HepG2 (cell line): Measurements from ENCODE around the gene WNT3. TPM values are rescaled to one million over a fixed set of nuclear protein-coding genes. Genes with fewer than 3 reads are reported as not detected.
A peak's percentile ranks its signal among the peaks of the same experiment; 100 is the strongest.

Experiments used
- AGO2 ChIP-seq: fragments of 200-400 bp; formaldehyde crosslinking; optimal IDR thresholded peaks from 2 replicates; pipeline ENCODE3; 2017; ENCODE audit warnings: mild to moderate bottlenecking, low read depth, low read length, moderate library complexity
- CBFB ChIP-seq: sonication (generic); formaldehyde crosslinking; IDR thresholded peaks from 2 replicates; pipeline ENCODE4 v1.4.0; 2020; ENCODE audit warnings: missing genetic modification reagents
- CHCHD3 ChIP-seq: sonication (generic); formaldehyde crosslinking; IDR thresholded peaks from 2 replicates; pipeline ENCODE4 v1.8.0; 2022; ENCODE audit warnings: mild to moderate bottlenecking, missing genetic modification reagents, moderate library complexity
- DMTF1 ChIP-seq: sonication (generic); formaldehyde crosslinking; IDR thresholded peaks from 2 replicates; pipeline ENCODE4 v1.4.0; 2020; ENCODE audit warnings: mild to moderate bottlenecking, missing genetic modification reagents
- FOXO1 ChIP-seq: sonication (generic); formaldehyde crosslinking; IDR thresholded peaks from 2 replicates; pipeline ENCODE4 v1.4.0; 2020; ENCODE audit warnings: missing genetic modification reagents
- HMG20B ChIP-seq: conservative IDR thresholded peaks from 2 replicates; pipeline ENCODE4 v1.6.1; 2016; ENCODE audit warnings: missing genetic modification reagents, missing compliant biosample characterization
- HNRNPLL ChIP-seq: fragments of 200-400 bp; formaldehyde crosslinking; IDR thresholded peaks from 2 replicates; pipeline ENCODE4 v1.6.1; 2017; ENCODE audit warnings: mild to moderate bottlenecking, low read depth, low read length; ENCODE audit not compliant: poor library complexity, severe bottlenecking
- RCOR2 ChIP-seq: IDR thresholded peaks from 2 replicates; pipeline ENCODE4 v1.6.1; 2016; ENCODE audit warnings: missing biosample characterization, missing genetic modification reagents
- SALL2 ChIP-seq: sonication (generic); formaldehyde crosslinking; IDR thresholded peaks from 2 replicates; pipeline ENCODE4 v1.8.1; 2023; ENCODE audit warnings: mild to moderate bottlenecking, missing genetic modification reagents, inconsistent platforms
- SP140L ChIP-seq: sonication (generic); formaldehyde crosslinking; IDR thresholded peaks from 2 replicates; pipeline ENCODE4 v1.4.0; 2020; ENCODE audit warnings: missing genetic modification reagents, borderline replicate concordance
- ZBTB14 ChIP-seq: sonication (generic); formaldehyde crosslinking; IDR thresholded peaks from 2 replicates; pipeline ENCODE4 v1.4.0; 2020; ENCODE audit warnings: missing genetic modification reagents
- ZMAT3 ChIP-seq: sonication (generic); formaldehyde crosslinking; conservative IDR thresholded peaks from 2 replicates; pipeline ENCODE4 v1.7.0; 2021; ENCODE audit warnings: missing genetic modification reagents
- ZMYM3 ChIP-seq: sonication (generic); formaldehyde crosslinking; IDR thresholded peaks from 2 replicates; pipeline ENCODE4 v1.5.1; 2020; ENCODE audit warnings: mild to moderate bottlenecking, missing genetic modification reagents
- ZNF362 ChIP-seq: sonication (generic); formaldehyde crosslinking; IDR thresholded peaks from 2 replicates; pipeline ENCODE4 v1.4.0; 2020; ENCODE audit warnings: missing genetic modification reagents, mild to moderate bottlenecking, borderline replicate concordance
- ZNF572 ChIP-seq: sonication (generic); formaldehyde crosslinking; IDR thresholded peaks from 2 replicates; pipeline ENCODE4 v1.5.1; 2020; ENCODE audit warnings: mild to moderate bottlenecking, missing genetic modification reagents
- ZNF724P ChIP-seq: sonication (generic); formaldehyde crosslinking; IDR thresholded peaks from 2 replicates; pipeline ENCODE4 v1.8.0; 2022; ENCODE audit warnings: missing genetic modification reagents, borderline replicate concordance
- ZNF776 ChIP-seq: sonication (generic); formaldehyde crosslinking; IDR thresholded peaks from 2 replicates; pipeline ENCODE4 v1.4.0; 2020; ENCODE audit warnings: mild to moderate bottlenecking, missing genetic modification reagents
- polyA plus RNA-seq, 8 experiments: library from polyadenylated mRNA; depleted of rRNA in 3 of 8; stranded (reverse) in 7 of 8; unstranded in 1 of 8; fragments of >200 nt; fragmentation: Illumina TruSeq in 4 of 8; extraction: Trizol in 4 of 8; gene quantifications; 2 replicates each; pipeline versions ENCODE4 v1.2.1 to v1.2.3, GENCODE V29; 2011 to 2016; ENCODE audit warnings: low read depth in 4 of 8, missing spikeins in 1 of 8, mixed read lengths in 1 of 8; ENCODE audit not compliant: insufficient read depth in 1 of 8
- total RNA-seq, 5 experiments: library from RNA; depleted of rRNA; stranded (reverse); fragments of >200 nt; fragmentation: Illumina TruSeq; extraction: Trizol; gene quantifications; 2 replicates each; pipeline ENCODE4 v1.2.3, GENCODE V29; 2016; ENCODE audit warnings: low read depth in 1 of 5
- TF ChIP-seq, protein P1 (sequence below): sonication (generic); formaldehyde crosslinking; IDR thresholded peaks from 2 replicates; pipeline ENCODE4 v1.8.1; 2023; ENCODE audit warnings: missing genetic modification reagents, inconsistent platforms, borderline replicate concordance
- TF ChIP-seq, protein P2 (sequence below): sonication (generic); formaldehyde crosslinking; IDR thresholded peaks from 2 replicates; pipeline ENCODE4 v1.4.0; 2020; ENCODE audit warnings: missing genetic modification reagents, borderline replicate concordance

The WNT3 gene
- total and polyA plus RNA-seq, 2 of the 13 experiments (the other 11 are each of a cell fraction or from before 2014, with no cell fraction given): 8.5 to 10.3 TPM

- TF ChIP-seq SP140L (CRISPR knock-in tag): 0 out of 2 replicates have a peak, but pooled peaks have one; percentile 12
- TF ChIP-seq DMTF1: no peak
- peak; percentile 26; the same call in 1 of the 2 replicates for TF ChIP-seq ZNF776 (CRISPR knock-in tag)
- 0 out of 2 replicates have a peak, but pooled peaks have one; percentile 18 for TF ChIP-seq HMG20B (CRISPR knock-in tag)
- TF ChIP-seq CHCHD3 (CRISPR knock-in tag): peak; percentile 83
- peak; percentile 47; the same call in 1 of the 2 replicates for TF ChIP-seq RCOR2 (CRISPR knock-in tag)
- TF ChIP-seq AGO2: peak; percentile 67
- TF ChIP-seq ZNF724P (CRISPR knock-in tag): 0 out of 2 replicates have a peak, but pooled peaks have one; percentile 65
- no peak for TF ChIP-seq SALL2 (CRISPR knock-in tag)
- 0 out of 2 replicates have a peak, but pooled peaks have one; percentile 67 for TF ChIP-seq ZNF572 (CRISPR knock-in tag)
- TF ChIP-seq ZBTB14: no peak
- peak; percentile 10 for TF ChIP-seq HNRNPLL
- peak; percentile 95 for TF ChIP-seq ZMYM3 (CRISPR knock-in tag)
- TF ChIP-seq CBFB (CRISPR knock-in tag): 0 out of 2 replicates have a peak, but pooled peaks have one; percentile 4
- TF ChIP-seq, protein P1, sequence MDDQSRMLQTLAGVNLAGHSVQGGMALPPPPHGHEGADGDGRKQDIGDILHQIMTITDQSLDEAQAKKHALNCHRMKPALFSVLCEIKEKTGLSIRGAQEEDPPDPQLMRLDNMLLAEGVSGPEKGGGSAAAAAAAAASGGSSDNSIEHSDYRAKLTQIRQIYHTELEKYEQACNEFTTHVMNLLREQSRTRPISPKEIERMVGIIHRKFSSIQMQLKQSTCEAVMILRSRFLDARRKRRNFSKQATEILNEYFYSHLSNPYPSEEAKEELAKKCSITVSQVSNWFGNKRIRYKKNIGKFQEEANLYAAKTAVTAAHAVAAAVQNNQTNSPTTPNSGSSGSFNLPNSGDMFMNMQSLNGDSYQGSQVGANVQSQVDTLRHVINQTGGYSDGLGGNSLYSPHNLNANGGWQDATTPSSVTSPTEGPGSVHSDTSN (CRISPR knock-in tag): no peak
- TF ChIP-seq, protein P2, sequence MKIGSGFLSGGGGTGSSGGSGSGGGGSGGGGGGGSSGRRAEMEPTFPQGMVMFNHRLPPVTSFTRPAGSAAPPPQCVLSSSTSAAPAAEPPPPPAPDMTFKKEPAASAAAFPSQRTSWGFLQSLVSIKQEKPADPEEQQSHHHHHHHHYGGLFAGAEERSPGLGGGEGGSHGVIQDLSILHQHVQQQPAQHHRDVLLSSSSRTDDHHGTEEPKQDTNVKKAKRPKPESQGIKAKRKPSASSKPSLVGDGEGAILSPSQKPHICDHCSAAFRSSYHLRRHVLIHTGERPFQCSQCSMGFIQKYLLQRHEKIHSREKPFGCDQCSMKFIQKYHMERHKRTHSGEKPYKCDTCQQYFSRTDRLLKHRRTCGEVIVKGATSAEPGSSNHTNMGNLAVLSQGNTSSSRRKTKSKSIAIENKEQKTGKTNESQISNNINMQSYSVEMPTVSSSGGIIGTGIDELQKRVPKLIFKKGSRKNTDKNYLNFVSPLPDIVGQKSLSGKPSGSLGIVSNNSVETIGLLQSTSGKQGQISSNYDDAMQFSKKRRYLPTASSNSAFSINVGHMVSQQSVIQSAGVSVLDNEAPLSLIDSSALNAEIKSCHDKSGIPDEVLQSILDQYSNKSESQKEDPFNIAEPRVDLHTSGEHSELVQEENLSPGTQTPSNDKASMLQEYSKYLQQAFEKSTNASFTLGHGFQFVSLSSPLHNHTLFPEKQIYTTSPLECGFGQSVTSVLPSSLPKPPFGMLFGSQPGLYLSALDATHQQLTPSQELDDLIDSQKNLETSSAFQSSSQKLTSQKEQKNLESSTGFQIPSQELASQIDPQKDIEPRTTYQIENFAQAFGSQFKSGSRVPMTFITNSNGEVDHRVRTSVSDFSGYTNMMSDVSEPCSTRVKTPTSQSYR (CRISPR knock-in tag): no peak
- 0 out of 2 replicates have a peak, but pooled peaks have one; percentile 2 for TF ChIP-seq ZMAT3 (CRISPR knock-in tag)
- no peak for TF ChIP-seq ZNF362 (CRISPR knock-in tag)
- TF ChIP-seq FOXO1 (CRISPR knock-in tag): 0 out of 2 replicates have a peak, but pooled peaks have one; percentile 14
Observed at GRCh38 chr17:46769531-46770438, 48.7 kb downstream of the WNT3 start (continued).
